ENCODE data around the gene KLHDC10.
A peak's percentile ranks its signal among the peaks of the same experiment; 100 is the strongest.
"Not testable (repeated sequence)": the region's sequence is repeated elsewhere in the genome, so short reads cannot be mapped to it uniquely, and the experiment has no call there.

KLHDC10 gene

GRCh38 chr7:130062246-130062645 is 8.1 kb upstream of the KLHDC10 start:
- no peaks in the 10 kb centered on the region for H3K4me1 Mint-ChIP-seq
- no peak overlapping the region for H3K27ac Mint-ChIP-seq (ENCODE audit: low read depth)
- H3K9me3 Mint-ChIP-seq: no peaks in the 10 kb centered on the region
- peaks cover 28% of the 10 kb centered on the region for H3K27me3 Mint-ChIP-seq
- ATAC-seq (replicated peaks; ENCODE audit: extremely low read depth, poor library complexity, severe bottlenecking): no peak
- no peak for DNase-seq (ENCODE audit: low spot score in 2 of 2)
- H3K36me3 Mint-ChIP-seq (ENCODE audit: insufficient read depth): peaks cover 4% of the 10 kb centered on the region
- no peak overlapping the region for H3K4me3 Mint-ChIP-seq

- Mint-ChIP-seq H3K9me3 (no peaks in the 10 kb centered on the region), H3K27me3 (peaks cover 28% of the 10 kb centered on the region), H3K4me3 (no peak overlapping the region), H3K36me3 (ENCODE audit: insufficient read depth) (peaks cover 4% of the 10 kb centered on the region), H3K27ac (ENCODE audit: low read depth) (no peak overlapping the region), H3K4me1 (no peaks in the 10 kb centered on the region)
- DNase-seq (ENCODE audit: low spot score in 2 of 2): peak; percentile 51 to 65
- ATAC-seq (replicated peaks; ENCODE audit: extremely low read depth, poor library complexity, severe bottlenecking): peak; percentile 58
Measured at GRCh38 chr7:130063036-130063435, 7.3 kb upstream of the KLHDC10 start.

GRCh38 chr7:130064580-130064926 is 5.8 kb upstream of the KLHDC10 start:
- ATAC-seq (replicated peaks; ENCODE audit: extremely low read depth, poor library complexity, severe bottlenecking); H3K4me3 Mint-ChIP-seq; H3K9me3 Mint-ChIP-seq; H3K4me1 Mint-ChIP-seq; H3K36me3 Mint-ChIP-seq (ENCODE audit: insufficient read depth); DNase-seq (ENCODE audit: low spot score in 2 of 2); H3K27ac Mint-ChIP-seq (ENCODE audit: low read depth): not testable (repeated sequence)
- peaks cover 23% of the 10 kb centered on the region for H3K27me3 Mint-ChIP-seq

- DNase-seq (ENCODE audit: low spot score in 2 of 2) (no peak), ATAC-seq (replicated peaks; ENCODE audit: extremely low read depth, poor library complexity, severe bottlenecking) (no peak)
- peaks cover 17% of the 10 kb centered on the region for H3K27me3 Mint-ChIP-seq
- no peak overlapping the region for H3K27ac Mint-ChIP-seq (ENCODE audit: low read depth)
- peaks cover 11% of the 10 kb centered on the region for H3K36me3 Mint-ChIP-seq (ENCODE audit: insufficient read depth)
- peaks cover 10% of the 10 kb centered on the region for H3K4me1 Mint-ChIP-seq
- no peak overlapping the region for H3K4me3 Mint-ChIP-seq
- no peaks in the 10 kb centered on the region for H3K9me3 Mint-ChIP-seq
Measured at GRCh38 chr7:130065500-130066152, 4.7 kb upstream of the KLHDC10 start.

GRCh38 chr7:130069179-130069977 is 956 bp upstream of the KLHDC10 start:
- DNase-seq (ENCODE audit: low spot score in 2 of 2) (no peak), ATAC-seq (replicated peaks; ENCODE audit: extremely low read depth, poor library complexity, severe bottlenecking) (no peak)
- H3K27me3 Mint-ChIP-seq: no peaks in the 10 kb centered on the region
- H3K27ac Mint-ChIP-seq (ENCODE audit: low read depth): peak overlapping the region; percentile 97
- peak overlapping the region; percentile 87 for H3K4me3 Mint-ChIP-seq
- peaks cover 40% of the 10 kb centered on the region for H3K4me1 Mint-ChIP-seq
- H3K9me3 Mint-ChIP-seq: no peaks in the 10 kb centered on the region
- peaks cover 16% of the 10 kb centered on the region for H3K36me3 Mint-ChIP-seq (ENCODE audit: insufficient read depth)

- Mint-ChIP-seq H3K4me3 (peak overlapping the region; percentile 87), H3K27me3 (no peaks in the 10 kb centered on the region), H3K4me1 (peaks cover 54% of the 10 kb centered on the region), H3K9me3 (no peaks in the 10 kb centered on the region), H3K27ac (ENCODE audit: low read depth) (peak overlapping the region; percentile 97), H3K36me3 (ENCODE audit: insufficient read depth) (peaks cover 15% of the 10 kb centered on the region)
- DNase-seq (ENCODE audit: low spot score in 2 of 2) (no peak), ATAC-seq (replicated peaks; ENCODE audit: extremely low read depth, poor library complexity, severe bottlenecking) (no peak)
Measured at GRCh38 chr7:130070861-130071622, 708 bp downstream of the KLHDC10 start.

GRCh38 chr7:130071701-130072622 is 1.6 kb downstream of the KLHDC10 start:
- peak; percentile 19 to 48 for DNase-seq (ENCODE audit: low spot score in 2 of 2)
- Mint-ChIP-seq H3K27ac (ENCODE audit: low read depth) (no peak overlapping the region), H3K4me1 (peaks cover 55% of the 10 kb centered on the region), H3K9me3 (no peaks in the 10 kb centered on the region), H3K27me3 (no peaks in the 10 kb centered on the region), H3K36me3 (ENCODE audit: insufficient read depth) (peaks cover 15% of the 10 kb centered on the region), H3K4me3 (peak overlapping the region; percentile 87)
- no peak for ATAC-seq (replicated peaks; ENCODE audit: extremely low read depth, poor library complexity, severe bottlenecking)

GRCh38 chr7:130079846-130080394 is 9.6 kb downstream of the KLHDC10 start:
- H3K4me3 Mint-ChIP-seq: no peak overlapping the region
- no peaks in the 10 kb centered on the region for H3K9me3 Mint-ChIP-seq
- peaks cover 33% of the 10 kb centered on the region for H3K4me1 Mint-ChIP-seq
- no peaks in the 10 kb centered on the region for H3K27me3 Mint-ChIP-seq
- no peak overlapping the region for H3K27ac Mint-ChIP-seq (ENCODE audit: low read depth)
- peaks cover 15% of the 10 kb centered on the region for H3K36me3 Mint-ChIP-seq (ENCODE audit: insufficient read depth)
- DNase-seq (ENCODE audit: low spot score in 2 of 2) (no peak), ATAC-seq (replicated peaks; ENCODE audit: extremely low read depth, poor library complexity, severe bottlenecking) (no peak)

GRCh38 chr7:130083497-130083896 is 13.2 kb downstream of the KLHDC10 start:
- H3K27ac Mint-ChIP-seq (ENCODE audit: low read depth); H3K9me3 Mint-ChIP-seq; ATAC-seq (replicated peaks; ENCODE audit: extremely low read depth, poor library complexity, severe bottlenecking); DNase-seq (ENCODE audit: low spot score in 2 of 2); H3K4me3 Mint-ChIP-seq; H3K27me3 Mint-ChIP-seq: not testable (repeated sequence)
- peaks cover 18% of the 10 kb centered on the region for H3K36me3 Mint-ChIP-seq (ENCODE audit: insufficient read depth)
- H3K4me1 Mint-ChIP-seq: peaks cover 33% of the 10 kb centered on the region

- ATAC-seq (replicated peaks; ENCODE audit: extremely low read depth, poor library complexity, severe bottlenecking) (peak; percentile 49), DNase-seq (ENCODE audit: low spot score in 2 of 2) (no peak)
- Mint-ChIP-seq H3K4me3 (no peak overlapping the region), H3K27me3 (no peaks in the 10 kb centered on the region), H3K4me1 (peaks cover 38% of the 10 kb centered on the region), H3K27ac (ENCODE audit: low read depth) (no peak overlapping the region), H3K36me3 (ENCODE audit: insufficient read depth) (peaks cover 14% of the 10 kb centered on the region), H3K9me3 (no peaks in the 10 kb centered on the region)
Measured at GRCh38 chr7:130084037-130084875, 13.9 kb downstream of the KLHDC10 start.

GRCh38 chr7:130085235-130085634 is 14.9 kb downstream of the KLHDC10 start:
- ATAC-seq (replicated peaks; ENCODE audit: extremely low read depth, poor library complexity, severe bottlenecking); DNase-seq (ENCODE audit: low spot score in 2 of 2); H3K9me3 Mint-ChIP-seq; H3K27me3 Mint-ChIP-seq; H3K4me3 Mint-ChIP-seq: not testable (repeated sequence)
- Mint-ChIP-seq H3K36me3 (ENCODE audit: insufficient read depth) (peaks cover 14% of the 10 kb centered on the region), H3K27ac (ENCODE audit: low read depth) (peak overlapping the region; percentile 19), H3K4me1 (peaks cover 38% of the 10 kb centered on the region)
